Duodenal mucosa (tissue), 2 donors: Measurements from ENCODE around the gene KIF23.

Source experiments
- H3K27ac ChIP-seq: one replicate; pipeline ENCODE4 v1.7.0; 2013; ENCODE audit warnings: low read depth, low read length
- H3K27me3 ChIP-seq, 2 donors: one replicate each; pipeline ENCODE4 v1.7.0; 2013; ENCODE audit warnings: low read length in 2 of 2, control low read depth in 1 of 2; ENCODE audit not compliant: insufficient read depth in 2 of 2, control insufficient read depth in 1 of 2
- H3K36me3 ChIP-seq, 2 donors: one replicate each; pipeline ENCODE4 v1.7.0; 2013; ENCODE audit warnings: low read length in 2 of 2, control low read depth in 1 of 2; ENCODE audit not compliant: insufficient read depth in 2 of 2, control insufficient read depth in 1 of 2
- H3K4me1 ChIP-seq, 2 donors: one replicate each; pipeline ENCODE4 v1.7.0; 2013; ENCODE audit warnings: low read length in 2 of 2, control low read depth in 1 of 2; ENCODE audit not compliant: insufficient read depth in 2 of 2, control insufficient read depth in 1 of 2
- H3K4me3 ChIP-seq, 2 donors: one replicate each; pipeline ENCODE4 v1.7.0; 2013; ENCODE audit warnings: low read length in 2 of 2, low read depth in 1 of 2
- H3K9ac ChIP-seq, 2 donors: one replicate each; pipeline ENCODE4 v1.7.0; 2013; ENCODE audit warnings: low read length in 2 of 2, low read depth in 1 of 2
- H3K9me3 ChIP-seq, 2 donors: one replicate each; pipeline ENCODE4 v1.7.0; 2013; ENCODE audit warnings: low read length in 2 of 2, control low read depth in 1 of 2; ENCODE audit not compliant: control insufficient read depth in 1 of 2

KIF23 gene

GRCh38 chr15:69484837-69485236 lies 70.7 kb downstream of the KIF23 start:
- H3K27me3 ChIP-seq, result no peaks in the 10 kb centered on the region
- H3K4me3 ChIP-seq, result no peak overlapping the region
- H3K36me3 ChIP-seq, result no peaks in the 10 kb centered on the region
- H3K27ac ChIP-seq, result no peak overlapping the region
- no peak overlapping the region for H3K9ac ChIP-seq
- no peaks in the 10 kb centered on the region for H3K4me1 ChIP-seq
- H3K9me3 ChIP-seq, result peaks cover 6 to 11% of the 10 kb centered on the region in 2 donors

GRCh38 chr15:69486481-69487110 lies 72.4 kb downstream of the KIF23 start:
- peaks cover 6 to 7% of the 10 kb centered on the region in 2 donors for H3K9me3 ChIP-seq
- H3K9ac ChIP-seq, result no peak overlapping the region
- no peak overlapping the region for H3K27ac ChIP-seq
- no peak overlapping the region for H3K4me3 ChIP-seq
- no peaks in the 10 kb centered on the region for H3K36me3 ChIP-seq
- no peaks in the 10 kb centered on the region for H3K27me3 ChIP-seq
- no peaks in the 10 kb centered on the region for H3K4me1 ChIP-seq

DNA sequence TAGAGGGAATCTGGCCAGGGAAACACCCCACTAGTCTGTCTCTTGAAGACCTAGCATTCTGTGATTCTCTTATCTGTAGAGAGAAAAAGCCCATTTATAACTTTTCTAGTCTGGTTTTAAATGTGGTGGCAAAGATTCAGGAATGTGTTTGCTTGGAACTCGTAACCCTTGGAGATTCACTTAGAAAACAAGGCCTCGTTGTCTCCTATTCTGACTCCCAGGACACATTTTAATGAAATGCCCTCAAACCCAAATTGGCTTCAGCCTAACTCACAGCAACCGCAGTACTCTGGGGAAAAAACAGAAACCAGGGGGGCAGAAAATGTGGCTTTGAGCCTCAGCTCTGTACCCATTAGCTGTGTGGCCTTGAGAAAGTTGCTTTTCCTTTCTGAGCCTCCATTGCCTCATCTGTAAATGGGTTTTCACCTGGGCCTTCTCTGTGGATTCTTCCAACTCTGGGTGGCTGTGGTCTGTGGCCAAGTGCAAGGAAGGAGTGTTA lies 75.0 kb downstream of the KIF23 start:
- Histone ChIP-seq H3K4me1 (no peaks in the 10 kb centered on the region), H3K36me3 (no peaks in the 10 kb centered on the region), H3K9ac (no peak overlapping the region), H3K27ac (no peak overlapping the region), H3K4me3 (no peak overlapping the region), H3K9me3 (peaks cover 6 to 7% of the 10 kb centered on the region in 2 donors), H3K27me3 (no peaks in the 10 kb centered on the region)

DNA sequence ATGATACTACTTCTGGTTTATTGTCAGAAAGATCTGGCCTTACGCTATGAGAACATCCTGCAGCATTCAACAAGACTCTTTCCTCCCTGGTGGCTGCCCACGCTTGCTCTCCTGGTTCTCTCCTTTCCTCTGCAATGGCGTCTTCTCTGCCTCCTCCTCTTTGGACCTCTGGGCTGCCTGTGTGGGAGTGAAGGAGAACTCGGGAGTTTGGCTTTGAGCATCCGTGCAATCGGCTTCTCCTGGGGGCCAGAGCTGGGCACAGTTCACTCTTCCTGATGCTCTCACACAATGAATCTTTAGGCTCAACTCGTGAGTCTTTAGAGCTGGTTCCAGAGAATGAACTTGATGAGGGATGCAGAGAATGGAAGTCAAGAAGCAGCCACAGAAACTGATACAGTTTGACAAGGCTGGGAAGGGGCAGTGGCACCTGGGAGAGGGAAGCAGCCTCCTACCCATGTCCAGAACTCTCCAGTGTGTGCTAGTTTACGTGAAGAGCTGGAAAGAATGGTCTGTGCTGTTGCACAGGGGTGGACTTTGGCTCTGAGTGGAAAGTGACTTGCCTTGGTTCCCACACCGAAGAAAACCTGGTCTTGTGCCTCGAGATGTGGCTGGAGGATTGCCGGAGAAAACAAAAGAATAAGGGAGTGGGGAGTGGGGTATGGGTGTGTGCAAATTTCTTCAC lies 76.3 kb downstream of the KIF23 start:
- Histone ChIP-seq H3K9ac (no peak overlapping the region), H3K4me3 (no peak overlapping the region), H3K27me3 (no peaks in the 10 kb centered on the region), H3K9me3 (peaks cover 3 to 7% of the 10 kb centered on the region in 2 donors), H3K27ac (no peak overlapping the region), H3K36me3 (no peaks in the 10 kb centered on the region), H3K4me1 (no peaks in the 10 kb centered on the region)

DNA sequence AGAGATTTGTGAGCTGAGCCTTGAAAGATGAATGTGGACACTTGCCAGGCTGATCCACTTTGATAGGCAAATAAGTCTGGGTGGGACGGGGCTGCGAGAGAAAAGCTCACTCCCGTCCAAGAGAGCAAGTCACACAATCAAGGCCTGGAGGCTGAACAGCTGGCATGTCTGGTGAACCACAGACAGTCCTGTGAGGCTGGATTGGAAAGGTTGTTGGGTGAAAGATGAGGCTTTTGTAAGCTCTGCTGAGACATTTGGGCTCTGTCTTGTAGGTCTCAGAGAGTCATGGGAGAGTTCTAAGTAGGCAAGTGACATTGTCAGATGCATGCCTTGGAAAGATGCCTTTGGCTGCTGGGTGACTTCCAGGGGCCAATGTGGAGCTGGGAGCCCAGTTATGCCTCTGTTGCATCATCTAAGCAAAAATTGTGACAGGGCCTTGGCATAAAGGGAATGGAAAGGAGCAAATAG lies 76.9 kb downstream of the KIF23 start:
- H3K4me3 ChIP-seq, result no peak overlapping the region
- no peaks in the 10 kb centered on the region for H3K4me1 ChIP-seq
- no peak overlapping the region for H3K27ac ChIP-seq
- no peak overlapping the region for H3K9ac ChIP-seq
- no peaks in the 10 kb centered on the region for H3K36me3 ChIP-seq
- peaks cover 0 to 2% of the 10 kb centered on the region in 2 donors for H3K9me3 ChIP-seq
- no peaks in the 10 kb centered on the region for H3K27me3 ChIP-seq

DNA sequence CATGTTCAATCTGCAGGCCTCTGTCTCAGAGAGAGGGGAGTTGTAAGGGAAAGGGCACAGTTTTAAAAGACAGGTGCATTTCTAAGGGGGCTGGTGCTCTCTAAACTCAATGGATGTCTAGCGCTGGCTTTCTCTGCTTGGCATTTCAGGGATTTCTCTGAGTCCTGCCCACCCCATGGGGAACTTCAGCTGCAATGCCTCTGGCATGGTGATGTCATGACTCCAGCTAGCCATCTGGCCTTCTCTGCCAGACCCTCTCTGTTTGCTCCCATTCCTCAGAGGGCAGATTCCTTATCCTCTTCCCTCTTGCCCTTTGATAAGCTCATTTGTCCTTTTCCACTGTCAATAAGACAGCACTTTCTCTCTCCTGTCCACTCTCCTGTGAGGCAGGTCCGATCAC lies 79.3 kb downstream of the KIF23 start:
- Histone ChIP-seq H3K9me3 (no peaks in the 10 kb centered on the region), H3K27me3 (no peaks in the 10 kb centered on the region), H3K27ac (no peak overlapping the region), H3K4me3 (no peak overlapping the region), H3K9ac (no peak overlapping the region), H3K36me3 (no peaks in the 10 kb centered on the region), H3K4me1 (no peaks in the 10 kb centered on the region)

DNA sequence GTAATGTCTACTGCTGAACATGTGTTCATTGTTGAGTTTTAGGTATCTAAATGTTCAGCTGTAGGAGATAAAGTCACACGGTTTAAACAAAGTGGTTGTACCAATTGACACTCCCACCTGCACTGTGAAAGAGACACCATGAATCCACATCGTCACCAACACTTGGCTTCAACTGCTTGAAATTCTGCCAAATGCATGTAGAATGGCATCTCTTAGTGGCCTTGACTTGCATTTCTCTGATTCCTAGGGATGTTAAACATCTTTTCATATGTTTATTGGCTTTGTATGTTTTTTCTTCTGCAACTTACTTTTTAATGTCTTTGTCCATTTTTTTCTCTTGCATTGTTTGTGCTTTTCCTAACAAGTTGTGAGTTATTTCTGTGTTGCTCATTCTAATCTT lies 81.9 kb downstream of the KIF23 start:
- Histone ChIP-seq H3K4me1 (no peaks in the 10 kb centered on the region), H3K9ac (no peak overlapping the region), H3K27me3 (no peaks in the 10 kb centered on the region), H3K36me3 (no peaks in the 10 kb centered on the region), H3K27ac (no peak overlapping the region), H3K9me3 (no peaks in the 10 kb centered on the region), H3K4me3 (no peak overlapping the region)

DNA sequence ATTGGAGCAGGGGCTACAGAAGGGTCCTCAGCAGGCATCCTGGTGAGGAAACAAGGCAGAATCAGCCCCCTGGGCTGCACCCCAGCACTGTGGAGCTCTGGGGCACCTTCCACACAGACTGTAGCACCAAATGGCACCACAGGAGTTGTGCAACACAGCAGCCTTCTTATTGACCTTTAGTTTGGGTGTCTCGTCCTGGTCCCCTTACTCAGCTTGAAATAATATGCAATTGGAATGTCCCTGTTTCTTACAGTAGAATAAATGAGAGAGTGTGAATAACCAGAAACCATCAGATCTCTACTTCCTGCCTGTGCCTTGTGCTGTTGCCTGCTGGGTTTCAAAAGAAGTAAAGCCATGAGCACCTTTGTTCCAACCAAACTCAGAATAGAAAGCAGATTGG lies 82.9 kb downstream of the KIF23 start:
- H3K9ac ChIP-seq, result no peak overlapping the region
- H3K27ac ChIP-seq, result no peak overlapping the region
- no peaks in the 10 kb centered on the region for H3K27me3 ChIP-seq
- no peaks in the 10 kb centered on the region for H3K9me3 ChIP-seq
- no peaks in the 10 kb centered on the region for H3K36me3 ChIP-seq
- no peaks in the 10 kb centered on the region for H3K4me1 ChIP-seq
- no peak overlapping the region for H3K4me3 ChIP-seq

GRCh38 chr15:69497667-69498066 lies 83.5 kb downstream of the KIF23 start:
- no peak overlapping the region for H3K9ac ChIP-seq
- H3K27ac ChIP-seq, result no peak overlapping the region
- no peaks in the 10 kb centered on the region for H3K36me3 ChIP-seq
- H3K4me1 ChIP-seq, result no peaks in the 10 kb centered on the region
- H3K4me3 ChIP-seq, result no peak overlapping the region
- H3K27me3 ChIP-seq, result no peaks in the 10 kb centered on the region
- no peaks in the 10 kb centered on the region for H3K9me3 ChIP-seq
